Transverse colon (tissue), 4 donors: Measurements from ENCODE around the gene GMDS. TPM values are rescaled to one million over a fixed set of nuclear protein-coding genes. Genes with fewer than 3 reads are reported as not detected.

Source experiments
- DNase-seq: peaks from one replicate; pipeline ENCODE4 v3.0.0-alpha.2; 2019
- H3K27ac ChIP-seq, 4 donors: fragments of 200-600 bp; sonication (generic); 2 replicates each; pipeline ENCODE4 v1.5.1; 2016 to 2018; ENCODE audit warnings: inconsistent platforms in 4 of 4
- H3K27me3 ChIP-seq: fragments of 200-600 bp; sonication (generic); 2 replicates; pipeline ENCODE4 v1.5.1; 2017; ENCODE audit warnings: inconsistent platforms
- H3K36me3 ChIP-seq, 4 donors: fragments of 200-600 bp; sonication (generic); 2 replicates each; pipeline ENCODE4 v1.5.1; 2017 to 2019; ENCODE audit warnings: inconsistent platforms in 4 of 4
- H3K4me1 ChIP-seq, 4 donors: fragments of 200-600 bp; sonication (generic); 2 replicates each; pipeline ENCODE4 v1.5.1; 2017 to 2020; ENCODE audit warnings: inconsistent platforms in 4 of 4
- H3K4me3 ChIP-seq, 4 donors: fragments of 200-600 bp; sonication (generic); 1 replicate in 1 of 4; 2 replicates in 3 of 4; pipeline versions ENCODE4 v1.5.1 to v1.6.1; 2017 to 2019; ENCODE audit warnings: inconsistent platforms in 4 of 4
- H3K9me3 ChIP-seq, 2 donors: fragments of 200-600 bp; sonication (generic); 2 replicates each; pipeline ENCODE4 v1.5.1; 2017 to 2019; ENCODE audit warnings: inconsistent platforms in 2 of 2
- CTCF ChIP-seq, 5 experiments: fragments of 200-600 bp in 3 of 5; fragments of 450-650 bp in 2 of 5; sonication (generic) in 3 of 5; IDR thresholded peaks; 1 replicate in 2 of 5; 2 replicates in 3 of 5; pipeline ENCODE4 v1.5.1; 2016 to 2017; ENCODE audit warnings: antibody characterized with exemption in 5 of 5, inconsistent platforms in 3 of 5, mild to moderate bottlenecking in 2 of 5, moderate library complexity in 1 of 5
- EP300 ChIP-seq: sonication (generic); formaldehyde crosslinking; IDR thresholded peaks from one replicate; pipeline ENCODE4 v1.6.1; 2017; ENCODE audit warnings: antibody characterized with exemption, low read depth
- POLR2A ChIP-seq: fragments of 450-650 bp; IDR thresholded peaks from one replicate; pipeline ENCODE4 v1.6.1; 2016; ENCODE audit warnings: antibody characterized with exemption, mild to moderate bottlenecking, moderate library complexity
- POLR2AphosphoS5 ChIP-seq, 3 donors: sonication (generic); formaldehyde crosslinking; IDR thresholded peaks; one replicate each; pipeline ENCODE4 v1.6.1; 2016; ENCODE audit warnings: antibody characterized with exemption in 3 of 3
- WGBS, 2 donors: methylation state at CpG; one replicate each; pipeline ENCODE4 v1.1.5; 2018; ENCODE audit warnings: low coverage in 1 of 2; 5-methylcytosine and 5-hydroxymethylcytosine counted together
- in situ Hi-C, 4 donors: fragments of 200-750 bp; cut with MboI; loops; one replicate each; pipeline versions ENCODE4 v1.15.0 to v1.15.1; 2017; ENCODE audit warnings: low sequenced_read_pairs in 3 of 4, low pct_ligation_motif_present in 1 of 4, low pct_unique_long_range_greater_than_20kb in 1 of 4
- intact Hi-C: fragments of 100-400 bp; cut with DNase I; formaldehyde crosslinking; loops from one replicate; pipeline ENCODE4 v1.15.1; 2023; ENCODE audit warnings: low total_unique reads
- total RNA-seq, 4 donors: library from RNA; depleted of rRNA; stranded (reverse); fragments of >200 nt; gene quantifications; one replicate each; pipeline ENCODE4 v1.1.0, GENCODE V29; 2016

Gene GMDS
- total RNA-seq, 4 donors from 2014 or later: 66.2 to 546 (median 102) TPM

GRCh38 chr6:1716868-1717267, 528.5 kb downstream of the GMDS start:
- Histone ChIP-seq H3K4me1 (no peaks in the 10 kb centered on the region), H3K9me3 (no peaks in the 10 kb centered on the region), H3K27ac (no peak overlapping the region), H3K4me3 (no peak overlapping the region), H3K36me3 (no peaks in the 10 kb centered on the region), H3K27me3 (no peaks in the 10 kb centered on the region)
- no peak for DNase-seq
- in situ Hi-C loops (no loop called here), intact Hi-C loops (no loop called here)
- TF ChIP-seq POLR2AphosphoS5 (IDR thresholded peaks at IDR 0.05): no peak
- TF ChIP-seq CTCF (IDR thresholded peaks at IDR 0.05): no peak
- no peak for TF ChIP-seq POLR2A
- no peak for TF ChIP-seq EP300
- 95 to 100% methylated on average over 4 to 5 of the region's 5 CpGs for WGBS, 2 donors

GRCh38 chr6:1716396-1716795, 529.0 kb downstream of the GMDS start:
- Histone ChIP-seq H3K36me3 (no peaks in the 10 kb centered on the region), H3K27ac (no peak overlapping the region), H3K27me3 (no peaks in the 10 kb centered on the region), H3K4me1 (no peaks in the 10 kb centered on the region), H3K4me3 (no peak overlapping the region), H3K9me3 (no peaks in the 10 kb centered on the region)
- 69 to 73% methylated on average over 4 to 5 of the region's 5 CpGs for WGBS, 2 donors
- TF ChIP-seq CTCF (IDR thresholded peaks at IDR 0.05) (no peak), POLR2A (no peak), POLR2AphosphoS5 (IDR thresholded peaks at IDR 0.05) (no peak), EP300 (no peak)
- in situ Hi-C loops: no loop called here
- DNase-seq: no peak
- intact Hi-C loops: no loop called here

- Histone ChIP-seq H3K27ac (no peak overlapping the region), H3K27me3 (no peaks in the 10 kb centered on the region), H3K4me3 (no peak overlapping the region), H3K36me3 (no peaks in the 10 kb centered on the region), H3K4me1 (no peaks in the 10 kb centered on the region), H3K9me3 (no peaks in the 10 kb centered on the region)
- TF ChIP-seq EP300 (no peak), CTCF (IDR thresholded peaks at IDR 0.05) (no peak), POLR2A (no peak), POLR2AphosphoS5 (IDR thresholded peaks at IDR 0.05) (no peak)
- WGBS, 2 donors: 94 to 96% methylated on average over 4 of the region's 4 CpGs
- in situ Hi-C loops: no loop called here
- DNase-seq: no peak
- intact Hi-C loops: no loop called here
Measured at GRCh38 chr6:1715336-1715735, 530.1 kb downstream of the GMDS start.

- H3K27me3 ChIP-seq: no peaks in the 10 kb centered on the region
- no peaks in the 10 kb centered on the region for H3K4me1 ChIP-seq
- in situ Hi-C loops: no loop called here
- H3K36me3 ChIP-seq: no peaks in the 10 kb centered on the region
- H3K27ac ChIP-seq: no peak overlapping the region
- intact Hi-C loops: no loop called here
- no peak for DNase-seq
- WGBS, 2 donors: 91 to 93% methylated on average over 2 to 5 of the region's 5 CpGs
- TF ChIP-seq POLR2A (no peak), CTCF (IDR thresholded peaks at IDR 0.05) (no peak), EP300 (no peak), POLR2AphosphoS5 (IDR thresholded peaks at IDR 0.05) (no peak)
- no peaks in the 10 kb centered on the region for H3K9me3 ChIP-seq
- H3K4me3 ChIP-seq: no peak overlapping the region
Measured at GRCh38 chr6:1714654-1715053, 530.8 kb downstream of the GMDS start.
